K562 (cell line): ENCODE measurements around the gene MAZ. TPM values are rescaled to one million over a fixed set of nuclear protein-coding genes. Genes with fewer than 3 reads are reported as not detected.

ENCODE experiments used
- ATAC-seq: fragments of 200-7000 bp; cut with Tn5 transposase; 3 replicates; pipeline ENCODE4 v1.9.1; 2020; ENCODE audit warnings: moderate library complexity
- BruUV-seq: library from RNA; stranded (reverse); fragments of 400-500 nt; replicated peaks from 2 replicates; lab custom pipeline; 2021; lab: Mats Ljungman, UMichigan
- CTCF ChIA-PET: fragments of 300-600 bp; formaldehyde crosslinking; extraction: SDS; loops from one replicate; lab custom pipeline; 2021; ENCODE audit warnings: low intra/inter-chr PET ratio; lab: Yijun Ruan, JAX
- POLR2A ChIA-PET: fragments of 300-600, 350-650 bp; sonication (Branson Sonifier 250); formaldehyde crosslinking; extraction: SDS; loops from one replicate; lab custom pipeline; 2021; ENCODE audit warnings: antibody characterized with exemption, inconsistent platforms; lab: Yijun Ruan, JAX
- DNase-seq, 4 experiments: peaks; one replicate each; pipeline versions ENCODE4 v3.0.0 to v3.0.0-alpha.2; 2011 to 2018; ENCODE audit warnings: low spot score in 3 of 4, mixed read lengths in 3 of 4; ENCODE audit errors: extremely low read depth in 1 of 4
- FAIRE-seq: peaks from 2 replicates; lab custom pipeline; 2011; peaks lifted over from hg19 to GRCh38; lab: Jason Lieb, UNC
- H2AFZ ChIP-seq: 2 replicates; pipeline ENCODE4 v1.6.0; 2011; ENCODE audit warnings: low read depth, low read length, control low read depth, inconsistent platforms
- H3K27ac ChIP-seq: fragments of 200-600 bp; 3 replicates; pipeline ENCODE4 v1.8.0; 2011; ENCODE audit warnings: low read depth, mild to moderate bottlenecking, control low read depth, inconsistent platforms, low read length, moderate library complexity, mixed read lengths; ENCODE audit errors: extremely low read depth
- H3K27me3 ChIP-seq, 2 experiments: fragments of 300-600 bp in 1 of 2; 2 replicates in 1 of 2; 3 replicates in 1 of 2; pipeline versions ENCODE4 v1.6.0 to v1.8.0; 2011; ENCODE audit warnings: inconsistent platforms in 2 of 2, low read length in 2 of 2, mild to moderate bottlenecking in 1 of 2, mixed read lengths in 1 of 2, moderate library complexity in 1 of 2; ENCODE audit not compliant: control insufficient read depth in 2 of 2, insufficient read depth in 2 of 2
- H3K36me3 ChIP-seq: fragments of 300-600 bp; 3 replicates; pipeline ENCODE4 v1.8.0; 2011; ENCODE audit warnings: mild to moderate bottlenecking, low read length, inconsistent platforms; ENCODE audit not compliant: control insufficient read depth, insufficient read depth
- H3K4me1 ChIP-seq, 2 experiments: fragments of 200-600 bp in 1 of 2; replicated peaks in 1 of 2; 2 replicates in 1 of 2; 3 replicates in 1 of 2; pipeline versions ENCODE4 v1.5.1 to v1.8.0; 2011; ENCODE audit warnings: inconsistent platforms in 2 of 2, low read length in 2 of 2, mild to moderate bottlenecking in 1 of 2, mixed read lengths in 1 of 2, moderate library complexity in 1 of 2; ENCODE audit not compliant: control insufficient read depth in 2 of 2, insufficient read depth in 2 of 2
- H3K4me2 ChIP-seq: 2 replicates; pipeline ENCODE4 v1.6.1; 2011; ENCODE audit warnings: low read length, control low read depth, inconsistent platforms, mixed read lengths; ENCODE audit not compliant: insufficient read depth
- H3K4me3 ChIP-seq: fragments of 200-600 bp; sonication (generic), shearing (Covaris generic); 2 replicates; pipeline ENCODE4 v1.5.1; 2016; ENCODE audit warnings: control low read depth, inconsistent platforms
- H3K79me2 ChIP-seq: fragments of 200-600 bp; 3 replicates; pipeline ENCODE4 v1.8.0; 2011; ENCODE audit warnings: low read length, inconsistent platforms; ENCODE audit not compliant: control insufficient read depth, insufficient read depth
- H3K9ac ChIP-seq, 2 experiments: 2 replicates each; pipeline versions ENCODE4 v1.6.0 to v1.6.1; 2011; ENCODE audit warnings: low read depth in 2 of 2, low read length in 2 of 2, control low read depth in 1 of 2, inconsistent platforms in 1 of 2, mild to moderate bottlenecking in 1 of 2, mixed read lengths in 1 of 2; ENCODE audit not compliant: insufficient read depth in 1 of 2
- H3K9me1 ChIP-seq: one replicate; pipeline ENCODE4 v1.6.0; 2011; ENCODE audit warnings: inconsistent platforms, mild to moderate bottlenecking, low read length, moderate library complexity; ENCODE audit not compliant: control insufficient read depth, insufficient read depth
- H3K9me3 ChIP-seq: replicated peaks from 2 replicates; pipeline ENCODE4 v1.5.1; 2011; ENCODE audit warnings: low read depth, low read length, inconsistent platforms; ENCODE audit not compliant: control insufficient read depth, insufficient read depth
- H4K20me1 ChIP-seq: replicated peaks from 2 replicates; pipeline ENCODE4 v1.6.1; 2011; ENCODE audit warnings: low read length, inconsistent platforms, mixed read lengths; ENCODE audit not compliant: control insufficient read depth, insufficient read depth
- CTBP1 ChIP-seq: fragments of 450-650 bp; IDR thresholded peaks from 2 replicates; pipeline ENCODE4 v1.6.1; 2016; ENCODE audit warnings: borderline replicate concordance
- KLF13 ChIP-seq: fragments of 450-650 bp; IDR thresholded peaks from 2 replicates; pipeline ENCODE4 v1.6.1; 2016; ENCODE audit warnings: missing genetic modification characterization, low read depth, mild to moderate bottlenecking, missing compliant biosample characterization, moderate library complexity, borderline replicate concordance
- ZNF143 ChIP-seq: sonication (generic); formaldehyde crosslinking; IDR thresholded peaks from 2 replicates; pipeline ENCODE4 v1.9.0; 2022; ENCODE audit warnings: mild to moderate bottlenecking, missing genetic modification reagents
- WGBS: fragments of 100-300 bp; shearing (Covaris generic); methylation state at CpG from one replicate; pipeline ENCODE4 v1.1.6; 2016; ENCODE audit warnings: low coverage, mixed read lengths; ENCODE audit not compliant: insufficient coverage; ENCODE audit errors: missing lambda C conversion rate; 5-methylcytosine and 5-hydroxymethylcytosine counted together
- in situ Hi-C: fragments of 300-500 bp; cut with MboI; formaldehyde crosslinking; loops from 4 replicates; pipeline ENCODE4 v1.15.0; 2018; ENCODE audit warnings: inconsistent platforms, mixed read lengths
- intact Hi-C: fragments of 100-400 bp; cut with micrococcal nuclease; formaldehyde crosslinking; loops from 2 replicates; pipeline ENCODE4 v1.14.2; 2022
- polyA plus RNA-seq, 8 experiments: library from polyadenylated mRNA; depleted of rRNA in 4 of 8; stranded (reverse) in 5 of 8; unstranded in 3 of 8; fragments of >200 nt; fragmentation: Nextera tagmentation in 2 of 8; fragmentation: Illumina TruSeq in 1 of 8; extraction: Ambion mirVana in 2 of 8; extraction: Trizol in 1 of 8; gene quantifications; 2 replicates each; pipeline versions ENCODE4 v1.2.1 to v1.2.3, GENCODE V29; 2011 to 2014; ENCODE audit warnings: inconsistent platforms in 1 of 8, missing spikeins in 1 of 8
- total RNA-seq, 7 experiments: library from RNA; depleted of rRNA in 6 of 7; stranded (reverse); fragments of >200 nt in 6 of 7; fragmentation: Illumina TruSeq in 2 of 7; extraction: Trizol in 2 of 7; gene quantifications; 2 replicates each; pipeline versions ENCODE4 v1.2.1 to v1.2.3, GENCODE V29; 2011 to 2021; ENCODE audit warnings: low replicate concordance in 1 of 7
- TF ChIP-seq, protein P1 (sequence below): IDR thresholded peaks from 2 replicates; pipeline ENCODE4 v1.6.1; 2016; ENCODE audit warnings: missing genetic modification characterization, missing compliant biosample characterization
- TF ChIP-seq, protein P2 (sequence below): fragments of 450-650 bp; formaldehyde crosslinking; IDR thresholded peaks from 2 replicates; pipeline ENCODE4 v1.4.0; 2022; ENCODE audit warnings: missing genetic modification characterization
- TF ChIP-seq, protein P3 (sequence below): fragments of 450-650 bp; IDR thresholded peaks from 2 replicates; pipeline ENCODE4 v1.6.1; 2016; ENCODE audit warnings: low read depth
- TF ChIP-seq, protein P4 (sequence below): fragments of 450-650 bp; IDR thresholded peaks from 2 replicates; pipeline ENCODE4 v1.6.1; 2016

Gene MAZ
- total and polyA plus RNA-seq, 9 of the 15 experiments (the other 6 are each of a cell fraction or from before 2014, with no cell fraction given) = 45.4 to 532 (median 250) TPM

DNA sequence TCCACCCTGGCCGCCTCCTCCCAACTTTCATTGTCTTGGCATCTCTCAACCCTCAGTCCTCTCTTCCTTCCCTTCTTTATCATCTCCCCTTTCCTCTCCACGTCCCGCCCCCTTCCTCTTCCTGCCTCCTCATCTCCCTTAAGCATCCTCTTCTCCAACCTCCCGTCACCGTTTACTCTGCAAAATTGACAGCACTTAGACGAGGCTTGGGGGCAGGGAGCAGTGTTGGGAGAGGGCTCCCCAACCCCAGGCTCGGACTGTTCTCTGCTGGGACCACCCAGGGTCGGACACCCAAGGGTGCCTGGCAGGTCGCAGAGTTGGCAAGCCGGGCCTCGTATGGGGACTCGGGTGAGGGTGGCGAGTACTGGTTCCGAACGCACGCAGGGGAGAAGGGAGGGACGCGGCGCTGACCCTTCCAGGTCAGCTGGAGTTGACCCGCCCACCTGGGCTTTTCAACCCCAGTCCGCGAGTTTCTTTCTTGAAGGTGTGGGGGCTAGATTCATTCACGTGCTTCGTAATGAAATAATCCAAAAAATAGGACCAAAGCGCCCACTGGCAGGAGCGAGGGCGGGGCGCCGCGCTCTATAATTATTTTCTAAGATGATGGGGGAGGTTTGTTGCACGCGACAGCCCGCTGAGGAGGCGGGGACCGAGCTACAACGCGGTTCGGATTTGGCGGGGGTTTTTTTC, 8.8 kb downstream of the MAZ start:
- ATAC-seq (no peak), FAIRE-seq (peak; percentile 32), DNase-seq (peak in 2 of 4 experiments; percentile 30 to 43)
- Histone ChIP-seq H3K9ac (peak overlapping the region; percentile 62 to 88), H3K9me3 (no peaks in the 10 kb centered on the region), H3K27ac (peak overlapping the region; percentile 71; the same call in 2 of the 3 replicates), H3K4me1 (peaks cover 30 to 73% of the 10 kb centered on the region in 2 experiments), H3K36me3 (peaks cover 30% of the 10 kb centered on the region), H3K4me2 (peak overlapping the region; percentile 72), H4K20me1 (peaks cover 9% of the 10 kb centered on the region; the same call in 1 of the 2 replicates), H3K9me1 (no peaks in the 10 kb centered on the region), H3K4me3 (peak overlapping the region; percentile 68), H2AFZ (peak overlapping the region; percentile 95), H3K27me3 (no peaks in the 10 kb centered on the region), H3K79me2 (peaks cover 27% of the 10 kb centered on the region)
- intact Hi-C loops (loop anchor here (5.0 to 10.0 kb wide), 2 partner anchors 113 to 210 kb away; partner anchors contain the start of gene C16orf92), in situ Hi-C loops (no loop called here)
- TSS peak; percentile 57 for BruUV-seq
- WGBS = 11% methylated on average over 32 of the region's 39 CpGs
- ChIA-PET CTCF (interaction anchor here (0.7 to 1.9 kb wide), 2 partner anchors 115 to 208 kb away, joined by 5 read pairs; partner anchors contain the start of gene C16orf92), POLR2A (interaction anchor here (0.6 to 2.5 kb wide), 9 partner anchors 8 to 250 kb away, joined by 3 to 8 read pairs (median 4); partner anchors contain the start of gene MAZ)
- 0 out of 2 replicates have a peak, but pooled peaks have one; percentile 36 for TF ChIP-seq ZNF143 (CRISPR knock-in tag)
- 0 out of 2 replicates have a peak, but pooled peaks have one; percentile 11 for TF ChIP-seq KLF13 (tag)
- TF ChIP-seq, protein P1, sequence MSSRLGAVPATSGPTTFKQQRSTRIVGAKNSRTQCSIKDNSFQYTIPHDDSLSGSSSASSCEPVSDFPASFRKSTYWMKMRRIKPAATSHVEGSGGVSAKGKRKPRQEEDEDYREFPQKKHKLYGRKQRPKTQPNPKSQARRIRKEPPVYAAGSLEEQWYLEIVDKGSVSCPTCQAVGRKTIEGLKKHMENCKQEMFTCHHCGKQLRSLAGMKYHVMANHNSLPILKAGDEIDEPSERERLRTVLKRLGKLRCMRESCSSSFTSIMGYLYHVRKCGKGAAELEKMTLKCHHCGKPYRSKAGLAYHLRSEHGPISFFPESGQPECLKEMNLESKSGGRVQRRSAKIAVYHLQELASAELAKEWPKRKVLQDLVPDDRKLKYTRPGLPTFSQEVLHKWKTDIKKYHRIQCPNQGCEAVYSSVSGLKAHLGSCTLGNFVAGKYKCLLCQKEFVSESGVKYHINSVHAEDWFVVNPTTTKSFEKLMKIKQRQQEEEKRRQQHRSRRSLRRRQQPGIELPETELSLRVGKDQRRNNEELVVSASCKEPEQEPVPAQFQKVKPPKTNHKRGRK (tag) = peak; percentile 64; the same call in 1 of the 2 replicates
- TF ChIP-seq CTBP1 = peak; percentile 65; the same call in 1 of the 2 replicates
- TF ChIP-seq, protein P2, sequence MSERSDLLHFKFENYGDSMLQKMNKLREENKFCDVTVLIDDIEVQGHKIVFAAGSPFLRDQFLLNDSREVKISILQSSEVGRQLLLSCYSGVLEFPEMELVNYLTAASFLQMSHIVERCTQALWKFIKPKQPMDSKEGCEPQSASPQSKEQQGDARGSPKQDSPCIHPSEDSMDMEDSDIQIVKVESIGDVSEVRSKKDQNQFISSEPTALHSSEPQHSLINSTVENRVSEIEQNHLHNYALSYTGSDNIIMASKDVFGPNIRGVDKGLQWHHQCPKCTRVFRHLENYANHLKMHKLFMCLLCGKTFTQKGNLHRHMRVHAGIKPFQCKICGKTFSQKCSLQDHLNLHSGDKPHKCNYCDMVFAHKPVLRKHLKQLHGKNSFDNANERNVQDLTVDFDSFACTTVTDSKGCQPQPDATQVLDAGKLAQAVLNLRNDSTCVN (CRISPR knock-in tag) = peak; percentile 37; the same call in 1 of the 2 replicates
- TF ChIP-seq, protein P3, sequence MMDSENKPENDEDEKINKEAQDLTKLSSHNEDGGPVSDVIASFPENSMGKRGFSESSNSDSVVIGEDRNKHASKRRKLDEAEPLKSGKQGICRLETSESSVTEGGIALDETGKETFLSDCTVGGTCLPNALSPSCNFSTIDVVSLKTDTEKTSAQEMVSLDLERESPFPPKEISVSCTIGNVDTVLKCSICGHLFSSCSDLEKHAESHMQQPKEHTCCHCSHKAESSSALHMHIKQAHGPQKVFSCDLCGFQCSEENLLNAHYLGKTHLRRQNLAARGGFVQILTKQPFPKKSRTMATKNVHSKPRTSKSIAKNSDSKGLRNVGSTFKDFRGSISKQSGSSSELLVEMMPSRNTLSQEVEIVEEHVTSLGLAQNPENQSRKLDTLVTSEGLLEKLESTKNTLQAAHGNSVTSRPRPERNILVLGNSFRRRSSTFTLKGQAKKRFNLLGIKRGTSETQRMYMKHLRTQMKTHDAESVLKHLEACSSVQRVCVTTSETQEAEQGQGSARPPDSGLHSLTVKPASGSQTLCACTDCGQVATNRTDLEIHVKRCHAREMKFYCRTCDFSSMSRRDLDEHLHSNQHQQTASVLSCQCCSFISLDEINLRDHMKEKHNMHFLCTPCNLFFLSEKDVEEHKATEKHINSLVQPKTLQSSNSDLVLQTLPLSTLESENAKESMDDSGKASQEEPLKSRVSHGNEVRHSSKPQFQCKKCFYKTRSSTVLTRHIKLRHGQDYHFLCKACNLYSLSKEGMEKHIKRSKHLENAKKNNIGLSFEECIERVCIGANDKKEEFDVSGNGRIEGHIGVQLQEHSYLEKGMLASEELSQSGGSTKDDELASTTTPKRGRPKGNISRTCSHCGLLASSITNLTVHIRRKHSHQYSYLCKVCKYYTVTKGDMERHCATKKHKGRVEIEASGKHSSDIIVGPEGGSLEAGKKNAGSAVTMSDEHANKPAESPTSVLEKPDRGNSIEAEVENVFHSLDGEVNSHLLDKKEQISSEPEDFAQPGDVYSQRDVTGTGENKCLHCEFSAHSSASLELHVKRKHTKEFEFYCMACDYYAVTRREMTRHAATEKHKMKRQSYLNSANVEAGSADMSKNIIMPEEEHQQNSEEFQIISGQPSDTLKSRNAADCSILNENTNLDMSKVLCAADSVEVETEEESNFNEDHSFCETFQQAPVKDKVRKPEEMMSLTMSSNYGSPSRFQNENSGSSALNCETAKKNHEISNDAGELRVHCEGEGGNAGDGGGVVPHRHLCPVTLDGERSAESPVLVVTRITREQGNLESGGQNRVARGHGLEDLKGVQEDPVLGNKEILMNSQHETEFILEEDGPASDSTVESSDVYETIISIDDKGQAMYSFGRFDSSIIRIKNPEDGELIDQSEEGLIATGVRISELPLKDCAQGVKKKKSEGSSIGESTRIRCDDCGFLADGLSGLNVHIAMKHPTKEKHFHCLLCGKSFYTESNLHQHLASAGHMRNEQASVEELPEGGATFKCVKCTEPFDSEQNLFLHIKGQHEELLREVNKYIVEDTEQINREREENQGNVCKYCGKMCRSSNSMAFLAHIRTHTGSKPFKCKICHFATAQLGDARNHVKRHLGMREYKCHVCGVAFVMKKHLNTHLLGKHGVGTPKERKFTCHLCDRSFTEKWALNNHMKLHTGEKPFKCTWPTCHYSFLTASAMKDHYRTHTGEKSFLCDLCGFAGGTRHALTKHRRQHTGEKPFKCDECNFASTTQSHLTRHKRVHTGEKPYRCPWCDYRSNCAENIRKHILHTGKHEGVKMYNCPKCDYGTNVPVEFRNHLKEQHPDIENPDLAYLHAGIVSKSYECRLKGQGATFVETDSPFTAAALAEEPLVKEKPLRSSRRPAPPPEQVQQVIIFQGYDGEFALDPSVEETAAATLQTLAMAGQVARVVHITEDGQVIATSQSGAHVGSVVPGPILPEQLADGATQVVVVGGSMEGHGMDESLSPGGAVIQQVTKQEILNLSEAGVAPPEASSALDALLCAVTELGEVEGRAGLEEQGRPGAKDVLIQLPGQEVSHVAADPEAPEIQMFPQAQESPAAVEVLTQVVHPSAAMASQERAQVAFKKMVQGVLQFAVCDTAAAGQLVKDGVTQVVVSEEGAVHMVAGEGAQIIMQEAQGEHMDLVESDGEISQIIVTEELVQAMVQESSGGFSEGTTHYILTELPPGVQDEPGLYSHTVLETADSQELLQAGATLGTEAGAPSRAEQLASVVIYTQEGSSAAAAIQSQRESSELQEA = no peak
- TF ChIP-seq, protein P4, sequence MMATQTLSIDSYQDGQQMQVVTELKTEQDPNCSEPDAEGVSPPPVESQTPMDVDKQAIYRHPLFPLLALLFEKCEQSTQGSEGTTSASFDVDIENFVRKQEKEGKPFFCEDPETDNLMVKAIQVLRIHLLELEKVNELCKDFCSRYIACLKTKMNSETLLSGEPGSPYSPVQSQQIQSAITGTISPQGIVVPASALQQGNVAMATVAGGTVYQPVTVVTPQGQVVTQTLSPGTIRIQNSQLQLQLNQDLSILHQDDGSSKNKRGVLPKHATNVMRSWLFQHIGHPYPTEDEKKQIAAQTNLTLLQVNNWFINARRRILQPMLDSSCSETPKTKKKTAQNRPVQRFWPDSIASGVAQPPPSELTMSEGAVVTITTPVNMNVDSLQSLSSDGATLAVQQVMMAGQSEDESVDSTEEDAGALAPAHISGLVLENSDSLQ = peak; percentile 44; the same call in 1 of the 2 replicates
